ENCODE measurements around the gene CDHR3. TPM values are rescaled to one million over a fixed set of nuclear protein-coding genes. Genes with fewer than 3 reads are reported as not detected.

Gene CDHR3
- total RNA-seq, 1 donor from 2014 or later = 0.75 TPM

- Mint-ChIP-seq H3K36me3 (ENCODE audit: low read depth) (no peaks in the 10 kb centered on the region), H3K27me3 (no peaks in the 10 kb centered on the region), H3K4me3 (peak overlapping the region; percentile 71), H3K9me3 (peaks cover 2% of the 10 kb centered on the region), H3K27ac (peak overlapping the region; percentile 99), H3K4me1 (peaks cover 78% of the 10 kb centered on the region)
- no peak for ATAC-seq (ENCODE audit: low read depth)
- TF ChIP-seq, protein P1, sequence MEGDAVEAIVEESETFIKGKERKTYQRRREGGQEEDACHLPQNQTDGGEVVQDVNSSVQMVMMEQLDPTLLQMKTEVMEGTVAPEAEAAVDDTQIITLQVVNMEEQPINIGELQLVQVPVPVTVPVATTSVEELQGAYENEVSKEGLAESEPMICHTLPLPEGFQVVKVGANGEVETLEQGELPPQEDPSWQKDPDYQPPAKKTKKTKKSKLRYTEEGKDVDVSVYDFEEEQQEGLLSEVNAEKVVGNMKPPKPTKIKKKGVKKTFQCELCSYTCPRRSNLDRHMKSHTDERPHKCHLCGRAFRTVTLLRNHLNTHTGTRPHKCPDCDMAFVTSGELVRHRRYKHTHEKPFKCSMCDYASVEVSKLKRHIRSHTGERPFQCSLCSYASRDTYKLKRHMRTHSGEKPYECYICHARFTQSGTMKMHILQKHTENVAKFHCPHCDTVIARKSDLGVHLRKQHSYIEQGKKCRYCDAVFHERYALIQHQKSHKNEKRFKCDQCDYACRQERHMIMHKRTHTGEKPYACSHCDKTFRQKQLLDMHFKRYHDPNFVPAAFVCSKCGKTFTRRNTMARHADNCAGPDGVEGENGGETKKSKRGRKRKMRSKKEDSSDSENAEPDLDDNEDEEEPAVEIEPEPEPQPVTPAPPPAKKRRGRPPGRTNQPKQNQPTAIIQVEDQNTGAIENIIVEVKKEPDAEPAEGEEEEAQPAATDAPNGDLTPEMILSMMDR (IDR thresholded peaks at IDR 0.05) = no peak
- CTCF ChIA-PET = interaction anchor here (0.9 to 9.5 kb wide), 9 partner anchors 15 to 107 kb away, joined by 3 to 247 read pairs (median 19); partner anchors contain the start of gene SYPL1
- DNase-seq = no peak
- POLR2A ChIA-PET = interaction anchor here (0.8 to 9.9 kb wide), 13 partner anchors 9 to 250 kb away, joined by 3 to 402 read pairs (median 14); partner anchors contain the start of genes NAMPT and SYPL1
- intact Hi-C loops (cut with micrococcal nuclease) = loop anchor here (5.0 kb wide), 3 partner anchors 363 to 1117 kb away; no protein-coding TSS in a partner anchor
Measured at GRCh38 chr7:106058928-106059324, 95.9 kb downstream of the CDHR3 start.

GRCh38 chr7:106059556-106059955 is 96.5 kb downstream of the CDHR3 start:
- H3K4me1 Mint-ChIP-seq = peaks cover 84% of the 10 kb centered on the region
- peaks cover 2% of the 10 kb centered on the region for H3K9me3 Mint-ChIP-seq
- no peaks in the 10 kb centered on the region for H3K27me3 Mint-ChIP-seq
- no peak for DNase-seq
- ATAC-seq (ENCODE audit: low read depth) = no peak
- peaks cover 1% of the 10 kb centered on the region for H3K36me3 Mint-ChIP-seq (ENCODE audit: low read depth)
- H3K27ac Mint-ChIP-seq = peak overlapping the region; percentile 99
- intact Hi-C loops (cut with micrococcal nuclease) = loop anchor here (5.0 kb wide), 3 partner anchors 363 to 1117 kb away; no protein-coding TSS in a partner anchor
- ChIA-PET POLR2A (interaction anchor here (2.2 to 9.9 kb wide), 7 partner anchors 8 to 94 kb away, joined by 8 to 402 read pairs (median 39); partner anchors contain the start of gene SYPL1), CTCF (interaction anchor here (0.9 to 9.5 kb wide), 5 partner anchors 14 to 107 kb away, joined by 3 to 247 read pairs (median 62); no protein-coding TSS in a partner anchor)
- H3K4me3 Mint-ChIP-seq = peak overlapping the region; percentile 0
- TF ChIP-seq, protein P1 (IDR thresholded peaks at IDR 0.05) = no peak

DNA sequence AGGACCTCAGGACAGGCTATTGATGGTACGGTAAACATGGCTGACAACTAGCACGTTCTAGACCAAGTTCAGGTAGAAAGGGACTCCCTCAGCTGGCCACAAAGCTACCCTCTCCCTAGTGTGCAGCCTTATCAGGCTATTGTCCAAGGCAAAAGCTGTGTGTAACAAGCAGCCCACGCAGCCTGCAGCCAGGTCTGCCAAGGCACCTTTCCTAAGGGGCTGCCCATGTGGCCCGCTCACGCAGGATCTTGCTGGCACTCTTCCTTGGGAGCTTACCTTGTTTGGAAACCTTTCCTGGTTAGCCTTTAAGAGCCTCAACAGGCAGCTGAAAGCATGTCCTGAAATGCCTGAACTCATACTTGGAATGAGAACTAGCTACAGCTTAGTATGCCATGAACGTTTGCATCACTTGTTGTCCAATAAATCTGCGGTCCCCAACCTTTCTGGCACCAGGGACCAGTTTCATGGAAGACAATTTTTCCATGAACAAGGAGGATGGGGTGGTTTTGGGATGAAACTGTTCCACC is 97.4 kb downstream of the CDHR3 start:
- peak overlapping the region; percentile 99 for H3K27ac Mint-ChIP-seq
- H3K9me3 Mint-ChIP-seq = peaks cover 2% of the 10 kb centered on the region
- no peak overlapping the region for H3K4me3 Mint-ChIP-seq
- intact Hi-C loops (cut with micrococcal nuclease) = no loop called here
- TF ChIP-seq, protein P1 (IDR thresholded peaks at IDR 0.05) = no peak
- ATAC-seq (ENCODE audit: low read depth) (no peak), DNase-seq (no peak)
- no peaks in the 10 kb centered on the region for H3K27me3 Mint-ChIP-seq
- peaks cover 1% of the 10 kb centered on the region for H3K36me3 Mint-ChIP-seq (ENCODE audit: low read depth)
- ChIA-PET CTCF (interaction anchor here (2.3 to 9.5 kb wide), 4 partner anchors 13 to 93 kb away, joined by 10 to 247 read pairs (median 82); partner anchors contain the start of gene SYPL1), POLR2A (interaction anchor here (1.2 to 9.9 kb wide), 9 partner anchors 12 to 225 kb away, joined by 3 to 402 read pairs (median 7); partner anchors contain the start of genes NAMPT and SYPL1)
- peaks cover 89% of the 10 kb centered on the region for H3K4me1 Mint-ChIP-seq

GRCh38 chr7:106061301-106061979 is 98.4 kb downstream of the CDHR3 start:
- no peak for DNase-seq
- CTCF ChIA-PET = interaction anchor here (2.3 to 9.5 kb wide), 4 partner anchors 12 to 92 kb away, joined by 10 to 247 read pairs (median 82); partner anchors contain the start of gene SYPL1
- H3K4me3 Mint-ChIP-seq = peak overlapping the region; percentile 62
- peaks cover 2% of the 10 kb centered on the region for H3K9me3 Mint-ChIP-seq
- peak; percentile 30 for ATAC-seq (ENCODE audit: low read depth)
- peak overlapping the region; percentile 99 for H3K27ac Mint-ChIP-seq
- H3K4me1 Mint-ChIP-seq = peaks cover 95% of the 10 kb centered on the region
- intact Hi-C loops (cut with micrococcal nuclease) = loop anchor here (1.0 kb wide), 3 partner anchors 10 to 51 kb away; partner anchors contain the start of gene SYPL1
- H3K36me3 Mint-ChIP-seq (ENCODE audit: low read depth) = peaks cover 1% of the 10 kb centered on the region
- no peaks in the 10 kb centered on the region for H3K27me3 Mint-ChIP-seq
- POLR2A ChIA-PET = interaction anchor here (0.6 to 9.9 kb wide), 21 partner anchors 11 to 1682 kb away, joined by 3 to 402 read pairs (median 6); partner anchors contain the start of genes NAMPT and SYPL1
- TF ChIP-seq, protein P1 (IDR thresholded peaks at IDR 0.05) = no peak
